ENCODE measurements around the gene LCE7A.

LCE7A gene

GRCh38 chr1:152899027-152899426 is 39.2 kb downstream of the LCE7A start:
- TF ChIP-seq CTCF (IDR thresholded peaks at IDR 0.05; ENCODE audit: low read depth, low read length): no peak
- Histone ChIP-seq H3K27me3 (0 out of 2 replicates have a peak, but pooled peaks cover 4% of the 10 kb centered on the region), H3K36me3 (no peaks in the 10 kb centered on the region), H3K9me3 (no peaks in the 10 kb centered on the region), H3K4me1 (no peaks in the 10 kb centered on the region), H3K4me3 (ENCODE audit: low read depth, low read length) (no peak overlapping the region)
- no peak for DNase-seq

GRCh38 chr1:152899883-152900282 is 40.1 kb downstream of the LCE7A start:
- Histone ChIP-seq H3K4me1 (no peaks in the 10 kb centered on the region), H3K9me3 (no peaks in the 10 kb centered on the region), H3K36me3 (no peaks in the 10 kb centered on the region), H3K4me3 (ENCODE audit: low read depth, low read length) (no peak overlapping the region), H3K27me3 (0 out of 2 replicates have a peak, but pooled peaks cover 4% of the 10 kb centered on the region)
- no peak for TF ChIP-seq CTCF (IDR thresholded peaks at IDR 0.05; ENCODE audit: low read depth, low read length)
- no peak for DNase-seq

- no peaks in the 10 kb centered on the region for H3K9me3 ChIP-seq
- 0 out of 2 replicates have a peak, but pooled peaks cover 4% of the 10 kb centered on the region for H3K27me3 ChIP-seq
- no peaks in the 10 kb centered on the region for H3K4me1 ChIP-seq
- H3K4me3 ChIP-seq (ENCODE audit: low read depth, low read length): no peak overlapping the region
- no peak for TF ChIP-seq CTCF (IDR thresholded peaks at IDR 0.05; ENCODE audit: low read depth, low read length)
- no peak for DNase-seq
- no peaks in the 10 kb centered on the region for H3K36me3 ChIP-seq
Measured at GRCh38 chr1:152901631-152902030, 41.8 kb downstream of the LCE7A start.

GRCh38 chr1:152902636-152903035 is 42.8 kb downstream of the LCE7A start:
- no peak overlapping the region for H3K4me3 ChIP-seq (ENCODE audit: low read depth, low read length)
- no peak for DNase-seq
- no peaks in the 10 kb centered on the region for H3K4me1 ChIP-seq
- no peaks in the 10 kb centered on the region for H3K36me3 ChIP-seq
- TF ChIP-seq CTCF (IDR thresholded peaks at IDR 0.05; ENCODE audit: low read depth, low read length): no peak
- 0 out of 2 replicates have a peak, but pooled peaks cover 4% of the 10 kb centered on the region for H3K27me3 ChIP-seq
- H3K9me3 ChIP-seq: no peaks in the 10 kb centered on the region

GRCh38 chr1:152904688-152905440 is 45.1 kb downstream of the LCE7A start:
- Histone ChIP-seq H3K36me3 (no peaks in the 10 kb centered on the region), H3K4me3 (ENCODE audit: low read depth, low read length) (no peak overlapping the region), H3K27me3 (no peaks in the 10 kb centered on the region), H3K9me3 (no peaks in the 10 kb centered on the region), H3K4me1 (no peaks in the 10 kb centered on the region)
- no peak for TF ChIP-seq CTCF (IDR thresholded peaks at IDR 0.05; ENCODE audit: low read depth, low read length)
- DNase-seq: no peak

GRCh38 chr1:152906023-152906565 is 46.3 kb downstream of the LCE7A start:
- DNase-seq: no peak
- H3K9me3 ChIP-seq: no peaks in the 10 kb centered on the region
- H3K36me3 ChIP-seq: no peaks in the 10 kb centered on the region
- no peak overlapping the region for H3K4me3 ChIP-seq (ENCODE audit: low read depth, low read length)
- H3K4me1 ChIP-seq: no peaks in the 10 kb centered on the region
- TF ChIP-seq CTCF (IDR thresholded peaks at IDR 0.05; ENCODE audit: low read depth, low read length): no peak
- H3K27me3 ChIP-seq: no peaks in the 10 kb centered on the region

Data from BE2C (cell line).